Activated CD4-positive, alpha-beta T cell treated with anti-CD3 and anti-CD28 coated beads, Interleukin-2, amount 10 ng/mL, durations not matched to agents 7 days and 5 days (primary cell): ENCODE data around the gene MMD2. TPM values are rescaled to one million over a fixed set of nuclear protein-coding genes. Genes with fewer than 3 reads are reported as not detected.
"Not testable (repeated sequence)": the region's sequence is repeated elsewhere in the genome, so short reads cannot be mapped to it uniquely, and the experiment has no call there.

Source experiments
- CTCF ChIA-PET: fragments of 350-600 bp; sonication (Branson Sonifier 250); formaldehyde crosslinking; loops from one replicate; lab custom pipeline; 2021; ENCODE audit warnings: antibody characterized with exemption; lab: Charles Lee
- POLR2A ChIA-PET: fragments of 350-600 bp; sonication (Branson Sonifier 250); formaldehyde crosslinking; loops from one replicate; lab custom pipeline; 2021; ENCODE audit warnings: antibody characterized with exemption; lab: Charles Lee
- DNase-seq: peaks from one replicate; pipeline ENCODE4 v3.0.0-alpha.2; 2020
- H3K27ac Mint-ChIP-seq: one replicate; pipeline ENCODE4 v1.8.0; 2021; ENCODE audit warnings: mild to moderate bottlenecking, moderate library complexity, mixed read lengths
- H3K27me3 Mint-ChIP-seq: one replicate; pipeline ENCODE4 v1.8.0; 2021; ENCODE audit warnings: mixed read lengths
- H3K36me3 Mint-ChIP-seq: one replicate; pipeline ENCODE4 v1.8.0; 2021; ENCODE audit warnings: low read depth, mixed read lengths
- H3K4me1 Mint-ChIP-seq: one replicate; pipeline ENCODE4 v1.8.0; 2021; ENCODE audit warnings: mixed read lengths
- H3K4me3 Mint-ChIP-seq: one replicate; pipeline ENCODE4 v1.8.0; 2021; ENCODE audit warnings: mild to moderate bottlenecking, moderate library complexity, mixed read lengths
- H3K9me3 Mint-ChIP-seq: one replicate; pipeline ENCODE4 v1.8.0; 2021; ENCODE audit warnings: mixed read lengths
- total RNA-seq, 2 experiments: library from RNA; stranded (reverse); gene quantifications; one replicate each; pipeline ENCODE4 v1.2.3, GENCODE V29; 2021

MMD2 gene
- not detected for total RNA-seq

- no peak for DNase-seq
- peaks cover 19% of the 10 kb centered on the region for H3K27me3 Mint-ChIP-seq
- POLR2A ChIA-PET, result no interaction called here
- peaks cover 4% of the 10 kb centered on the region for H3K4me1 Mint-ChIP-seq
- CTCF ChIA-PET, result no interaction called here
- no peak within 1 kb of the TSS for H3K4me3 Mint-ChIP-seq
- H3K9me3 Mint-ChIP-seq, result no peaks in the 10 kb centered on the region
- no peak within 1 kb of the TSS for H3K27ac Mint-ChIP-seq
- H3K36me3 Mint-ChIP-seq, result no peaks in the 10 kb centered on the region
Measured at GRCh38 chr7:4958477-4959301, at the start of gene MMD2. Gene MMD2, minus strand, starts transcription at chr7:4959187. Its CDS starts 170 bp downstream, at chr7:4959017.

DNA sequence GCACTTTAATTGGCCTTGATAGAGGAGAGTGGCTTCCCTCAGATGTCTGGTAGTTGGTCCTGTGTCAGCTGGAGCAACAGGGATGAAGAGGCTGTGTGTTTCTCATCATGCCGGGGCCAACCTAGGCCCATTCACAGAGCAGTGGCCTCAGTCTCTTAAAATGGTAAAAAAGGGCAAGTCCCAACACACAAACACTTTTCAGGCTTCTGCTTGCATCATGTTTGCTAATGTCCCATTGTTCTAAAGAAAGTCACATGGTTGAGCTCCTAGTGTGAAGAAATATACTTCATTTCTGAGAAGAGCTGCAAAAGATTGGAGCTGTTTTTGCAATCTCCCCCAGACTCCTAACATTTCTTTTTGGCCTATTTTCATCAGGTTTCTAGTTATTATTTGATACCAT is 46.1 kb upstream of the MMD2 start:
- peaks cover 5% of the 10 kb centered on the region for H3K9me3 Mint-ChIP-seq
- no peak overlapping the region for H3K27ac Mint-ChIP-seq
- H3K27me3 Mint-ChIP-seq, result no peaks in the 10 kb centered on the region
- ChIA-PET POLR2A (no interaction called here), CTCF (no interaction called here)
- no peak overlapping the region for H3K4me3 Mint-ChIP-seq
- DNase-seq, result no peak
- H3K36me3 Mint-ChIP-seq, result peaks cover 36% of the 10 kb centered on the region
- no peaks in the 10 kb centered on the region for H3K4me1 Mint-ChIP-seq

DNA sequence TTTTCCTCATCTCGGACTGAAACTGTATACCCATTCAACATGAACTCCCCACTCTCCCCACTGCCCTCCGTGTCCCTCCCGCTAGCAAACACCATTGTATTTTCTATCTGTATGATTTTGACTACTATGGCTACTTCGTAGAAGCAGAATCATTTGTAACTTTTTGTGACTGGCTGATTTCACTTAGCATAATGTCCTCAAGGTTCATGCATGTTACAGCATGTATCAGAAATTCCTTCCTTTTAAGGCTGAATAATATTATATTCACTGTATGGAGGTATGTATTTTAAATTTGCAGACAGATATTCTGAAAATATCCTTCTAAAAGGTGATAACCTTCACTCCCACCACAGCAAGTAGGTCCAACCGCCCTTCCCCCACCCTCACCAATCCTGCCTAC is 42.9 kb upstream of the MMD2 start:
- H3K4me3 Mint-ChIP-seq, result no peak overlapping the region
- POLR2A ChIA-PET, result no interaction called here
- H3K4me1 Mint-ChIP-seq, result peaks cover 3% of the 10 kb centered on the region
- no peak overlapping the region for H3K27ac Mint-ChIP-seq
- no peak for DNase-seq
- no peaks in the 10 kb centered on the region for H3K27me3 Mint-ChIP-seq
- no peaks in the 10 kb centered on the region for H3K9me3 Mint-ChIP-seq
- peaks cover 30% of the 10 kb centered on the region for H3K36me3 Mint-ChIP-seq
- CTCF ChIA-PET, result no interaction called here

GRCh38 chr7:5001003-5001402 is 42.0 kb upstream of the MMD2 start:
- Mint-ChIP-seq H3K27ac (no peak overlapping the region), H3K9me3 (no peaks in the 10 kb centered on the region), H3K27me3 (no peaks in the 10 kb centered on the region), H3K4me1 (peaks cover 3% of the 10 kb centered on the region), H3K4me3 (no peak overlapping the region), H3K36me3 (peaks cover 30% of the 10 kb centered on the region)
- CTCF ChIA-PET, result no interaction called here
- DNase-seq, result no peak
- POLR2A ChIA-PET, result no interaction called here

DNA sequence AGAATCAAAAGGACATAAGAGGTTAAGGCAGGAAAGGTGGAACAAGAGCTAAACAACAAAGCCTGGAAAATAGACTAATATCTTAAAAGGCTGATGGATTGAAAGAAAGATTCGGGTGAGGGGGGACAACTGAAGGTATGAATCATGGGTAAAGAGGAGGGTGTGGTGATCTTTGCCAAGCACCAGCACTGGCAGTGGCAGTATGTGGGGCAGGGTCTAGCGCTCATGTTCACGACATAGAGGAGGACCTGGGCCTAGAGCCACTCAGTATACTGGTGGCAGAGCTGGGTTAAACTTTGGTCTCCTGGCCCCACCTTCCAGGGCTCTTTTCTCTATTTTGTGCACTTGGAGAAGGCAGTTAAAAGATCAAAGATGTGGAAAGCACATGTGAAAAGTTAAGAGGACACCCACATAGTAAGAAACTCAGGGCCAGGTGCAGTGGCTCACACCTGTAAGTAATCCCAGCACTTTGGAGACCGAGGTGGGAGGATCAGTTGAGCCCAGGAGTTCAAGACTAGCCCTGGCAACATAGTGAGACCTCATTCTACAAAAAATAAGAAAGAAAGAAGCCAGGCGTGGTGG is 40.5 kb upstream of the MMD2 start:
- Mint-ChIP-seq H3K27me3 (no peaks in the 10 kb centered on the region), H3K4me1 (peaks cover 3% of the 10 kb centered on the region), H3K9me3 (no peaks in the 10 kb centered on the region), H3K4me3 (no peak overlapping the region), H3K27ac (no peak overlapping the region), H3K36me3 (peaks cover 34% of the 10 kb centered on the region)
- CTCF ChIA-PET, result interaction anchor here (0.6 to 1.7 kb wide), 2 partner anchors 26 to 241 kb away, joined by 4 to 6 read pairs; no protein-coding TSS in a partner anchor
- POLR2A ChIA-PET, result no interaction called here
- DNase-seq, result no peak

- Mint-ChIP-seq H3K27ac (no peak overlapping the region), H3K4me3 (no peak overlapping the region), H3K27me3 (no peaks in the 10 kb centered on the region), H3K4me1 (peaks cover 3% of the 10 kb centered on the region), H3K36me3 (peaks cover 33% of the 10 kb centered on the region), H3K9me3 (no peaks in the 10 kb centered on the region)
- POLR2A ChIA-PET, result no interaction called here
- CTCF ChIA-PET, result interaction anchor here (1.0 to 1.7 kb wide), 2 partner anchors 20 to 25 kb away, joined by 3 to 6 read pairs; no protein-coding TSS in a partner anchor
- DNase-seq, result no peak
Measured at GRCh38 chr7:4998910-4999309, 39.9 kb upstream of the MMD2 start.

DNA sequence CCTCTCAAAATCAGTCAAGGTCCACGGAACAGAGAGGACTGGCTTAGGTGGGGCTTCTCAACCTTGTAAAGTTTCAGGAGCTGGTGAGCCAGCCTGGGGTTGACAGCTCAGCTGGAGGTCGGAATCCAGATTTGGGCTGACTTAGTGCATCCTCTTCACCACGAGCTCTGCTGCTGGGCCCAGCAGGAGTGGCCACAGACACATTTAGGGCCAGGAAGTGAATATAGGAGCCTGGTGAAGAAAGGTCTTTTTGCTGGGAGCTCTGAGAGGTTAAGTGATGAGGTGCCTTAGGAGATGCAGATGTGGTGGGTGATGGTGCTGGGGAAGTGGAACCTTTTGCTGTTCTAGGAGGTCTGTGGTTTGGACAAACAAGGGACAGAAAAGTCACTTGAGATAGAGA is 39.3 kb upstream of the MMD2 start:
- ChIA-PET POLR2A (no interaction called here), CTCF (interaction anchor here (1.0 to 1.7 kb wide), 2 partner anchors 20 to 24 kb away, joined by 3 to 6 read pairs; no protein-coding TSS in a partner anchor)
- Mint-ChIP-seq H3K36me3 (peaks cover 34% of the 10 kb centered on the region), H3K27ac (no peak overlapping the region), H3K9me3 (no peaks in the 10 kb centered on the region), H3K4me1 (peaks cover 3% of the 10 kb centered on the region), H3K27me3 (no peaks in the 10 kb centered on the region), H3K4me3 (no peak overlapping the region)
- no peak for DNase-seq

DNA sequence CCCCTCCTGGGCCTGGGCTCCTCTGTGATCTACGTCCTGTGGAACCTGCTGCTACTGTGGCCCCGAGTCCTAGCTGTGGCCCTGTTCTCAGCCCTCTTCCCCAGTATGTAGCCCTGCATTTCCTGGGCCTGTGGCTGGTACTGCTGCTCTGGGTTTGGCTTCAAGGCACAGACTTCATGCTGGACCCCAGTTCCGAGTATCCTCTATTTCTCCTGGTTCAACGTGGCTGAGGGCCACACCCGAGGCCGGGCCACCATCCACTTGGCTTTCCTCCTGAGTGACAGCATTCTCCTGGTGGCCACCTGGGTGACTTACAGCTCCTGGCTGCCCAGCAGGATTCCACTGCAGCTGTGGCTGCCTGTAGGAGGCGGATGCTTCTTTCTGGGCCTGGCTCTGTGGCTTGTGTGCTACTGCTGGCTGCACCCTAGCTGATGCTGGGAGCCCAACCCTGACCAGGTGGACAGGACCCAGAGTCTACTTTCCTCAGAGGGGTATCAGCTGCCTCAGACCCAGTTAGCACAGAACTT is 37.8 kb upstream of the MMD2 start:
- Mint-ChIP-seq H3K4me1 (peaks cover 3% of the 10 kb centered on the region), H3K27me3 (no peaks in the 10 kb centered on the region), H3K27ac (no peak overlapping the region), H3K4me3 (no peak overlapping the region), H3K36me3 (peaks cover 30% of the 10 kb centered on the region), H3K9me3 (no peaks in the 10 kb centered on the region)
- ChIA-PET CTCF (no interaction called here), POLR2A (no interaction called here)
- no peak for DNase-seq

GRCh38 chr7:4995429-4995969 is 36.5 kb upstream of the MMD2 start:
- H3K27ac Mint-ChIP-seq, result no peak overlapping the region
- peaks cover 25% of the 10 kb centered on the region for H3K36me3 Mint-ChIP-seq
- CTCF ChIA-PET, result no interaction called here

GRCh38 chr7:4993471-4993870 is 34.5 kb upstream of the MMD2 start:
- Mint-ChIP-seq H3K27me3 (no peaks in the 10 kb centered on the region), H3K4me3 (no peak overlapping the region), H3K9me3 (no peaks in the 10 kb centered on the region), H3K27ac (no peak overlapping the region), H3K4me1 (peaks cover 2% of the 10 kb centered on the region), H3K36me3 (peaks cover 26% of the 10 kb centered on the region)
- ChIA-PET CTCF (no interaction called here), POLR2A (no interaction called here)
- no peak for DNase-seq

More at GRCh38 chr7:4995429-4995969, 36.5 kb upstream of the MMD2 start:
- POLR2A ChIA-PET, result no interaction called here
- H3K4me1 Mint-ChIP-seq, result peaks cover 3% of the 10 kb centered on the region
- H3K9me3 Mint-ChIP-seq, result no peaks in the 10 kb centered on the region
- H3K27me3 Mint-ChIP-seq, result no peaks in the 10 kb centered on the region
- no peak for DNase-seq
- H3K4me3 Mint-ChIP-seq, result no peak overlapping the region

GRCh38 chr7:4982741-4983140 is 23.8 kb upstream of the MMD2 start:
- DNase-seq, H3K27ac Mint-ChIP-seq, H3K9me3 Mint-ChIP-seq, H3K27me3 Mint-ChIP-seq, H3K4me3 Mint-ChIP-seq, POLR2A ChIA-PET: not testable (repeated sequence)
- H3K36me3 Mint-ChIP-seq, result peaks cover 70% of the 10 kb centered on the region
- H3K4me1 Mint-ChIP-seq, result peaks cover 22% of the 10 kb centered on the region
- CTCF ChIA-PET, result interaction anchor here (1.2 kb wide), 1 partner anchor 9 kb away, joined by 6 read pairs; no protein-coding TSS in a partner anchor

DNA sequence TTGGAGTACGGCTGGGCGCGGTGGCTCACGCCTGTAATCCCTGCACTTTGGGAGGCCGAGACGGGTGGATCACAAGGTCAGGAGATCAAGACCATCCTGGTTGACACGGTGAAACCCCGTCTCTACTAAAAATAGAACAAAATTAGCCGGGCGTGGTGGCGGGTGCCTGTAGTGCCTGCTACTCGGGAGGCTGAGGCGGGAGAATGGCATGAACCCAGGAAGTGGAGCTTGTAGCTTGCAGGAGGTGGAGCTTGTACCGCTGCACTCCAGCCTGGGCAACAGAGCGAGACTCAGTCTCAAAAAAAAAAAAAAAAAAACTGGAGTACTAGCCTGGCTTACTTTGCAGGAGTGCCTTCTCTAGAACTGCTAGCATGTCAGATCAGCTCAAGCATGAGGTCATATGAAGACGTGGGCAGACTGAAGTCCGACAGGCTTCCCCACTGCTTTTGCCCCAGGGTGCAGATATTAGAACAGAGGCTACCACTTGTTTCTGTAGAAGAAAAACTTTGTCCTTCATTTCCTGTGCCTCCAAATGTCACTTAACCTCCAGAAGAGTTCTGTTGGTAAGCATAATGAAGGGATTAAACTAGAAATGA is 22.4 kb upstream of the MMD2 start:
- H3K27me3 Mint-ChIP-seq, POLR2A ChIA-PET, H3K4me3 Mint-ChIP-seq, H3K9me3 Mint-ChIP-seq, H3K27ac Mint-ChIP-seq, DNase-seq, CTCF ChIA-PET: not testable (repeated sequence)
- Mint-ChIP-seq H3K4me1 (peaks cover 25% of the 10 kb centered on the region), H3K36me3 (peaks cover 67% of the 10 kb centered on the region)
